GM18870 (cell line): Measurements from ENCODE around the gene NME8.

ENCODE experiments used
- ATAC-seq: cut with Tn5 transposase; IDR thresholded peaks from one replicate; pipeline ENCODE4 v1.9.1; 2021; ENCODE audit warnings: moderate library complexity; ENCODE audit not compliant: unreplicated experiment

Gene NME8

GRCh38 chr7:37899712-37900247 lies 51.4 kb downstream of the NME8 start:
- ATAC-seq, result no peak

DNA sequence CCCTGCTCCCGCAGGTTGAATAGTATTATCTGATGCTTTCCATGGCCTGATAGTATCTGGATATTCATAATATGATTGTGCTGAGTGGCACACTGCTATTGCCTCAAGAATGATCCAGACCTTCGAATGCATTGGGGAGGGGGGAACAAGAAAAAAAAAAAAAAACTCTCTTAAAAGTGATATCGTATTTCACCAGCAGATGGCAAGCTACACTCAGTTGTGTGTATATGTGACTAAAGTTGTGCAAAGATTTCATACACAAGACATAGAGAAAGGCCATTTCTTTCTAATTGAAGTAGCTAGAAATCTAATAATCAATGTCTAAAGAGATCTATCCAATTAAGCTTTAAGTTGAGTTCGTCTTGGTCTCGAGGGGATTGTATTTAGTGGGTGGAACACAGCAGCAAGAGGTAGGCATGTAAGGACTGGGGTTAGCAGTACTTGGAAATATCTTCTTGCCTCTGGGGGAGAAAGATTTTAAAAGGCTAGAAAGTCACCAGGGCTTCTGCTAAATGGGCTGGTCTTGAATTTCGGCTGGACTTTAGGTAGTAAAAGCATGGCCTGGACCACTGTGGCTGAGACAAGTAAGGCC lies 52.9 kb downstream of the NME8 start:
- ATAC-seq, result no peak

DNA sequence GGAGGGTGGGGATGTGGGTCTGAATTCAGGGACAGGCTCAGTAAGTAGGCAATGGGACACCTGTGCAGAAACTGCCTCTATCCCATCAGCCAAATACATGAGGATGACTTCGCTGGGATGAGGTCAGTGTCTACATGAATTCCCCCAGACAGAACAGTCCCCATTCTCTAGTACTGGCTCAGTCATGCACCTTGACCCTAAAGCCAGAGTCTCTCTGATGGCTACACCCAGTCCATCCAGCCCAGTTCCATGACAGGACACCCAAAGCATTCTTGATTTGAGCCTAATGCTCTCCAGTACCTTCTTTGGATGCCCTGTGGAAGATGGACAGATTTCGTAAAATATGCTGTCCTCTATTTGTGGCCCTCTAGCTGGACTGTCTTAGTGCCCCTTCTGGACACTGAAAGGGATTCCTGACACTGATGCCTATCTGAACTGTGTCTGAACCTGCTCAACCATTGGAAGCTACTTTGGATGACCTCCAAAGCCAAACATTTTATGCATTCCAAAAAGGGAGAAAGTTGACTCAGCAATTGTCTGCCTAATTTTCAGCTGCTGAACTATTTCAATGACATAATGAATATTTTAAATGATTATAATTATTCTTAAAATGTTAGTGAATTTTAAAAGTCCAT lies 53.6 kb downstream of the NME8 start:
- ATAC-seq, result no peak

DNA sequence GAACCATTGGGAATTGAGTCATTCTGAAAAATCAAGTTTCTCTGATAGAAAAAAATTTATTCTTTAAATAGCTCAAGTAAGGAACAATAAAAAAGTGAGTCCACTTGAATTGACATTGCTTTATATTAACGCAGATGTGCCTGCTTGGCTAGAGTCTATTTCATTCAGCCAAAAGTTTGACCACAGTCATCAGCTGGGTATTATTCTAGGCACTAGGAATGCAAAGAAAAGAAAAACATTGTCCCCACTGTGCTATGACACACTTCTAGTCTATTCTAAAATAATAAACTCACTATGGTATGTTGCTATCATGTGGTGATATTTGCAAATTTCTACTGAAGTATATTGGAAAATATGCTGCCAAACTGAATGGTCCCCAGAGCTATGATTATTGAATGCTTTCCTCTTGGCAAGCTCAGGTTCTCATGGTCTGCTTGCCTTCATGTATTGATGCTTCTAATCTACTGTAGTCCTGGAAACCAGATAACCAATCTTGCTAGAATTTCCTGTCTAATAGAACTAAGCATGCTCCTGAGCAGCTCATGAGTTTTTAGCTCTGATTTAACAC lies 59.9 kb downstream of the NME8 start:
- ATAC-seq, result no peak

DNA sequence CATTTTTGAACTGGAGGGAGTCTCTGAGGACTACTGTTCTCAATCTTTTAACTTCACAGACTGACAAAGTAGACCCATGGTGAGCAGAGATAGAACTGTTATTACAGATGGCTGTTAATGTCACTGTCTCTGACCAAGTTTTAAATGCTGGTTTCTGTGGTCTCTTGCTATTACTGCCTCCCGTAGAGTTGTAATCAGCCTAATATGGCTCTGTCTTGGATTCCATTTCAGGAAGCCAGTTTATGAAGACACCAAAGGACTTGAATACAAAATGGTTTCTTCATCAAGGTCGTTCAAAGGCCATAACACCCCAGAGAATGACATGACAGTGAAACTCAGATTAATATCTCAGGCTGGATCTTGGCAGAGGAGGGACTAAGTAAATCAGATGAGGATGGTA lies 64.4 kb downstream of the NME8 start:
- no peak for ATAC-seq

- ATAC-seq, result peak; percentile 59
Measured at GRCh38 chr7:37915438-37915837, 67.0 kb downstream of the NME8 start.

- ATAC-seq, result no peak
Measured at GRCh38 chr7:37916017-37916672, 67.7 kb downstream of the NME8 start.

DNA sequence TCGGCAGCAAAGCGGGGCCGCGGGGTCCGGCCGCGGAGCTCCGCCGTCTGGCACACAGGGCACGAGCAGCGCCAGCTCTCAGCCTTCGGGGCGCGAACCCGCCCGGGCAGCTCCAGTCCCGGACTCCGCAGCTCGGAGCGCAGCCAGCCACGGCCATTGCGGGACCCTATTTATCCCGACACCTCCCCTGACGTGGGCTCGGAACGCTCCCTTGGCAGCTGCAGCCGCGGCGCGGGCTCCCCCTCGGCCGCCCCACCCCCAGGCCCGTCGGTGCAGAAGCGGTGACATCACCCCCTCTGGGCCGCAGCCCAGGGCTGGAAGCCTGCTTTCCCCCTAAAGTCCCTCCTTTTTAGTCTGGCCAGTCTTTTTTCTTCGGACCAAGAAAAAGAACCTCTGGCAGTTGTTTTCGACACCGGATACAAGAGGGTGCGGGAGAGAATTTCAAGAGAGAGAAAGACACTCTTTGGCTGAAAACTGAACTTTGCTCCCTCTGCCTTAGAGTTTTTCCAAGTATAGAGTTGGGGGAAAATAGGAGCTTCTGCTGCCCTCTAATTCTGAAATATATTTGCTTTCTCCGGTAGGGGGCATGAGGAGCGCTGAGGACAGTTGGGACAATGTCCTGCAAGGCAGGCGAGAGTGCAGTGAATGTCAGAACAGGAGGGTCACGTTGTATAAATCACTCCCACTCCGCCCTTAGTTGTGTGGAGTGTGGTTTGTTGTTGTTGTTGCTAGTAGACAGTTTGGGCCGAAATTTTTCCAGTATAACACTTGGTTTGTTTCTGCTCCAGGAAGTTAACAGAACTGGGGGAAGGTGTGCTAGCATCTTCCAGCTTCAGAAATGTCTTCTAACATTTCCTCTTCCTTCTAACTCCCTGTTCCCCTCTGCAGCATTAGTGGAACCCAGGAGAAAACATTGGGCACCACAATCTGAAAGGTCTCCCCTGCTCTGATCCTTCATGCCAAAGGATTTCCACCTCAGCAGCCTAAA lies 68.6 kb downstream of the NME8 start, which contains the start of gene SFRP4:
Gene SFRP4, minus strand, starts transcription at position 145 of the 988 bp plus-strand sequence. CDS start 280 bp downstream, outside the sequence.
- no peak for ATAC-seq

DNA sequence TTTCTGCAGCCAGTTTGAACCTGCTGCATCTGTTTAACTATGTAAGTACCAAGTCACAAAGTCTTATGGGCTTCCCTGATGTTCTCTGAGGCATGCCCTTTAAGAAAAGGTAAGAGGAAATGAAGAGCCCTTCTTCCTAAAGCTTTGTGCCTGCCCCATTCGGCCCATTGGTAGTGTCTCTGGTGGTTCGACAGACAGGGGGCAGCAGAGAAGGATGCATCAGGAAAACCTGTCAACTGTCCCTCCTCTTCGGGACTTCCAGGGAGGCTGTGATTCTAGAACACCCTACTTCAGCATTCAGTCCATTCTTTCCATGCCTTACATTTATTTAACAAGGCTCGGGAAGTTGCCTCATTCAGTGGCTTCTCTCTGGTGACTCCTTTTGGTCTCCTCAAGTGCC lies 70.1 kb downstream of the NME8 start:
- ATAC-seq, result no peak

- ATAC-seq, result peak; percentile 48
Measured at GRCh38 chr7:37920305-37920848, 72.0 kb downstream of the NME8 start, which contains the start of gene EPDR1. Gene EPDR1 (plus strand): TSS chr7:37920640. CDS start chr7:37920940, 300 bp downstream.

- peak; percentile 39 for ATAC-seq
Measured at GRCh38 chr7:37920849-37921805, 72.7 kb downstream of the NME8 start.

- no peak for ATAC-seq
Measured at GRCh38 chr7:37921876-37922275, 73.5 kb downstream of the NME8 start.

DNA sequence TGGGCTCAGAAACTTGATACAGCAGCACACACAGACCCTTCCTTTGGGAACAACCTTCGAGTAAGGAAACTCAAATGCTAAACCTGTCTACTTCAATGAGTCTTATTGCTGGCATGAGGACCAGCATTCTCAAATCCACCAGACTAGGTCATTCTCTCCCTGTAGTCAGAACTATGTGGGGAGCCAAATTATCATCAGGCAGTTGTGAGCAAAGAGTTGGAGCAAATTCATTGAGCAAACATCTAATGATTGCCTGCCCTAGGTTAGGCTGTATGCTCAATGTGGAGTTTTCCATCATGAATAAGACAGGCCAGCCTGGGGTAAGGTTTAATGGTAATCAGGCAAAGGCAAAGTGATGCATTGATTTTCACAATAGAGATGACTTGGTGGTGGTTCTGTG lies 75.6 kb downstream of the NME8 start:
- no peak for ATAC-seq

- no peak for ATAC-seq
Measured at GRCh38 chr7:37924491-37925041, 76.2 kb downstream of the NME8 start.

DNA sequence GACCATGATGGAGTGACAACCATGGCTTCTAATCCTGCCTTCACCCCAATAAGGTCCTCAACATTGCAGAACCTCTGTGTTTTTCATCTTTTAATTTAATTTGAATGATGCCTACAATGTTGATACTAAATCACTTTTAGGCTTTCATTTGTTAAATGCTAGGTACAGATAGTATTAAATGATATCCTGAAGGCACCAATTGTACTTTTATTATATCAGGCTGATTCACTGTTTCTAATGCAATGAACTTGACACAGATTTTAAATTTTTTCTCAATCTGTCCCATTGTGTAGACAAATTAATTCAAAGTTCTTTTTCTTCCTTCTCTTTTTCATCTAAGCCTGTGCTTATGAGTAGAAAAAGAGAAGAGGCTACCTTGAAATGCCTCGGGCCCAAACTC lies 77.2 kb downstream of the NME8 start:
- no peak for ATAC-seq

GRCh38 chr7:37927773-37928444 lies 79.5 kb downstream of the NME8 start:
- no peak for ATAC-seq

DNA sequence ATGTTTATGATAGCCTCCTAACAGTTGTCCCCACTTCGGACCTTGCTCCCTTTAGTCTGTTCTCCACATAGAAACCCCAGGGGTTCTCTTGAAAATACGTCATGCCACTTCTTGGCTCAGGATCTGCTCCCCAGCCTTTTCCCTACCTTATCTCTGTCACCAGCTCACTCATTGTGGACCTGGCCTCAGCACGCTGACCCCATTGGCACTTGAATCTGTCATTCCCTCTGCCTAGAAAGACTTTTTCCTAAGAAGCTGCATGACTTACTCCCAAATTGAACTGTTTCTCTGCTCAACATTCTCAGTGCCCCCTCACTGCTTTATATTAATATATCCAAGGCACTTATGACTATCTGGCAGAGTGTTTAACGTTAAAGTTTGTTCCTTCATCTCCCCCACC lies 80.5 kb downstream of the NME8 start:
- ATAC-seq, result no peak
